Thoracic aorta (tissue), 2 donors: ENCODE data around the gene MAFB. TPM values are rescaled to one million over a fixed set of nuclear protein-coding genes. Genes with fewer than 3 reads are reported as not detected.

Experiments used
- ATAC-seq: fragments of 150-250 bp; one replicate; pipeline ENCODE4 v1.8.0; 2017; ENCODE audit warnings: low read depth; ENCODE audit not compliant: insufficient number of reproducible peaks, low FRiP score
- DNase-seq: peaks from one replicate; pipeline ENCODE4 v3.0.0-alpha.2; 2020; ENCODE audit warnings: low spot score
- H3K27ac ChIP-seq, 2 donors: fragments of 200-600 bp; sonication (generic); 1 replicate in 1 of 2; 2 replicates in 1 of 2; pipeline ENCODE4 v1.5.1; 2016; ENCODE audit warnings: mild to moderate bottlenecking in 2 of 2, moderate library complexity in 2 of 2
- H3K27me3 ChIP-seq: fragments of 200-600 bp; sonication (generic); replicated peaks from 2 replicates; pipeline ENCODE4 v1.6.0; 2016; ENCODE audit warnings: mild to moderate bottlenecking; ENCODE audit not compliant: insufficient read depth
- H3K36me3 ChIP-seq: fragments of 200-600 bp; sonication (generic); one replicate; pipeline ENCODE4 v1.5.1; 2016
- H3K4me1 ChIP-seq, 2 donors: fragments of 200-600 bp; sonication (generic); 1 replicate in 1 of 2; 2 replicates in 1 of 2; pipeline versions ENCODE4 v1.5.1 to v1.6.0; 2016; ENCODE audit warnings: low read depth in 2 of 2, mild to moderate bottlenecking in 1 of 2; ENCODE audit not compliant: control insufficient read depth in 1 of 2
- H3K4me3 ChIP-seq: fragments of 200-600 bp; sonication (generic); 2 replicates; pipeline ENCODE4 v1.5.1; 2016; ENCODE audit warnings: mild to moderate bottlenecking
- H3K9me3 ChIP-seq: fragments of 200-600 bp; sonication (generic); 2 replicates; pipeline ENCODE4 v1.5.1; 2016
- CTCF ChIP-seq: fragments of 200-600 bp; sonication (generic); IDR thresholded peaks from one replicate; pipeline ENCODE4 v1.5.1; 2019; ENCODE audit warnings: antibody characterized with exemption
- total RNA-seq, 2 donors: library from RNA; depleted of rRNA; stranded (reverse); fragments of >200 nt; gene quantifications; one replicate each; pipeline versions ENCODE4 v1.1.0 to v1.2.3, GENCODE V29; 2016

Gene MAFB
- total RNA-seq, 2 donors from 2014 or later: 75.0 to 82.9 TPM

GRCh38 chr20:40658509-40658908 is 30.5 kb downstream of the MAFB start:
- Histone ChIP-seq H3K4me3 (no peak overlapping the region), H3K9me3 (no peaks in the 10 kb centered on the region), H3K4me1 (no peaks in the 10 kb centered on the region), H3K27ac (no peak overlapping the region), H3K27me3 (no peaks in the 10 kb centered on the region), H3K36me3 (no peaks in the 10 kb centered on the region)
- DNase-seq (no peak), ATAC-seq (no peak)
- TF ChIP-seq CTCF: no peak

- DNase-seq: no peak
- ATAC-seq: no peak
- H3K4me1 ChIP-seq: no peaks in the 10 kb centered on the region
Measured at GRCh38 chr20:40657526-40657925, 31.5 kb downstream of the MAFB start.

GRCh38 chr20:40655451-40655850 is 33.6 kb downstream of the MAFB start:
- no peaks in the 10 kb centered on the region for H3K9me3 ChIP-seq

More at GRCh38 chr20:40657526-40657925, 31.5 kb downstream of the MAFB start:
- no peak for TF ChIP-seq CTCF
- no peak overlapping the region for H3K27ac ChIP-seq
- no peak overlapping the region for H3K4me3 ChIP-seq
- H3K27me3 ChIP-seq: no peaks in the 10 kb centered on the region
- no peaks in the 10 kb centered on the region for H3K36me3 ChIP-seq
- H3K9me3 ChIP-seq: no peaks in the 10 kb centered on the region

GRCh38 chr20:40654876-40655275 is 34.2 kb downstream of the MAFB start:
- Histone ChIP-seq H3K36me3 (no peaks in the 10 kb centered on the region), H3K9me3 (no peaks in the 10 kb centered on the region), H3K4me3 (no peak overlapping the region), H3K27ac (no peak overlapping the region), H3K4me1 (no peaks in the 10 kb centered on the region), H3K27me3 (no peaks in the 10 kb centered on the region)
- DNase-seq (no peak), ATAC-seq (no peak)
- no peak for TF ChIP-seq CTCF

More at GRCh38 chr20:40655451-40655850, 33.6 kb downstream of the MAFB start:
- TF ChIP-seq CTCF: no peak
- no peak overlapping the region for H3K27ac ChIP-seq
- no peak for ATAC-seq
- H3K4me3 ChIP-seq: no peak overlapping the region
- DNase-seq: no peak
- no peaks in the 10 kb centered on the region for H3K27me3 ChIP-seq
- H3K36me3 ChIP-seq: no peaks in the 10 kb centered on the region
- no peaks in the 10 kb centered on the region for H3K4me1 ChIP-seq

- ATAC-seq (no peak), DNase-seq (no peak)
- Histone ChIP-seq H3K4me1 (no peaks in the 10 kb centered on the region), H3K27ac (no peak overlapping the region), H3K4me3 (no peak overlapping the region), H3K9me3 (no peaks in the 10 kb centered on the region), H3K36me3 (no peaks in the 10 kb centered on the region), H3K27me3 (no peaks in the 10 kb centered on the region)
- TF ChIP-seq CTCF: no peak
Measured at GRCh38 chr20:40652441-40652987, 36.5 kb downstream of the MAFB start.
